Endothelial cell of umbilical vein (primary cell): ENCODE results near the gene RAB11B. TPM values are rescaled to one million over a fixed set of nuclear protein-coding genes. Genes with fewer than 3 reads are reported as not detected.

ENCODE experiments used
- BruUV-seq: library from RNA; stranded (reverse); fragments of 400-500 nt; replicated peaks from 2 replicates; lab custom pipeline; 2021; lab: Mats Ljungman, UMichigan
- CTCF ChIA-PET: fragments of 300-600, 350-600 bp; sonication (Branson Sonifier 250); formaldehyde crosslinking; loops from one replicate; lab custom pipeline; 2021; ENCODE audit warnings: antibody characterized with exemption, inconsistent platforms; lab: Charles Lee
- POLR2A ChIA-PET: fragments of 300-600, 350-600 bp; sonication (Branson Sonifier 250); formaldehyde crosslinking; loops from one replicate; lab custom pipeline; 2021; ENCODE audit warnings: antibody characterized with exemption, inconsistent platforms; lab: Charles Lee
- DNase-seq: peaks from one replicate; pipeline ENCODE4 v3.0.0-alpha.2; 2011; ENCODE audit warnings: low read depth, low spot score
- FAIRE-seq: peaks from 2 replicates; lab custom pipeline; 2011; peaks lifted over from hg19 to GRCh38; lab: Jason Lieb, UNC
- H2AFZ ChIP-seq: 2 replicates; pipeline ENCODE4 v1.6.0; 2012; ENCODE audit warnings: low read depth, low read length, control low read depth, inconsistent platforms
- H3K27ac ChIP-seq: 2 replicates; pipeline ENCODE4 v1.5.1; 2011; ENCODE audit warnings: low read depth, mild to moderate bottlenecking, control low read depth, low read length, moderate library complexity; ENCODE audit not compliant: insufficient read depth
- H3K27me3 ChIP-seq, 2 experiments: 2 replicates each; pipeline versions ENCODE4 v1.6.0 to v1.6.1; 2011; ENCODE audit warnings: low read length in 2 of 2, mixed read lengths in 1 of 2; ENCODE audit not compliant: control insufficient read depth in 2 of 2, insufficient read depth in 2 of 2
- H3K36me3 ChIP-seq, 2 experiments: 2 replicates in 1 of 2; 3 replicates in 1 of 2; pipeline ENCODE4 v1.5.1; 2011; ENCODE audit warnings: low read length in 2 of 2, mild to moderate bottlenecking in 1 of 2, moderate library complexity in 1 of 2; ENCODE audit not compliant: control insufficient read depth in 2 of 2, insufficient read depth in 2 of 2; ENCODE audit errors: extremely low read depth in 1 of 2
- H3K4me1 ChIP-seq: 3 replicates; pipeline ENCODE4 v1.5.1; 2011; ENCODE audit warnings: mild to moderate bottlenecking, low read length; ENCODE audit not compliant: control insufficient read depth, insufficient read depth; ENCODE audit errors: extremely low read depth
- H3K4me2 ChIP-seq: 2 replicates; pipeline ENCODE4 v1.6.1; 2011; ENCODE audit warnings: low read length, control low read depth, mixed read lengths; ENCODE audit not compliant: insufficient read depth
- H3K4me3 ChIP-seq, 3 experiments: fragments of 200-600 bp in 1 of 3; sonication (generic), shearing (Covaris generic) in 1 of 3; replicated peaks in 1 of 3; 2 replicates each; pipeline ENCODE4 v1.5.1; 2011 to 2016; ENCODE audit warnings: control low read depth in 3 of 3, low read length in 3 of 3, mild to moderate bottlenecking in 2 of 3, inconsistent platforms in 1 of 3, low read depth in 1 of 3, moderate library complexity in 1 of 3; ENCODE audit not compliant: insufficient read depth in 1 of 3
- H3K79me2 ChIP-seq: 2 replicates; pipeline ENCODE4 v1.6.0; 2012; ENCODE audit warnings: low read length, inconsistent platforms; ENCODE audit not compliant: control insufficient read depth, insufficient read depth
- H3K9ac ChIP-seq: replicated peaks from 2 replicates; pipeline ENCODE3; 2011; ENCODE audit warnings: low read length, control low read depth; ENCODE audit not compliant: insufficient read depth; ENCODE audit errors: extremely low read depth
- H3K9me1 ChIP-seq: replicated peaks from 3 replicates; pipeline ENCODE4 v1.6.0; 2011; ENCODE audit warnings: mild to moderate bottlenecking, low read length; ENCODE audit not compliant: control insufficient read depth, insufficient read depth; ENCODE audit errors: extremely low read depth
- H3K9me3 ChIP-seq: replicated peaks from 2 replicates; pipeline ENCODE4 v1.5.1; 2012; ENCODE audit warnings: low read length, inconsistent platforms; ENCODE audit not compliant: control insufficient read depth, insufficient read depth
- H4K20me1 ChIP-seq: replicated peaks from 2 replicates; pipeline ENCODE3; 2011; ENCODE audit warnings: mild to moderate bottlenecking, low read length; ENCODE audit not compliant: control insufficient read depth, insufficient read depth; ENCODE audit errors: extremely low read depth
- CTCF ChIP-seq, 2 donors: IDR thresholded peaks; 1 replicate in 1 of 2; 2 replicates in 1 of 2; pipeline ENCODE4 v1.5.1; 2011; ENCODE audit warnings: low read length in 2 of 2, mild to moderate bottlenecking in 2 of 2, moderate library complexity in 2 of 2, control low read depth in 1 of 2, inconsistent platforms in 1 of 2, low read depth in 1 of 2; ENCODE audit not compliant: insufficient read depth in 1 of 2; ENCODE audit errors: extremely low read depth in 1 of 2
- EZH2 ChIP-seq: IDR thresholded peaks from 2 replicates; pipeline ENCODE4 v1.6.1; 2012; ENCODE audit warnings: borderline replicate concordance, low read depth, mild to moderate bottlenecking, moderate library complexity, low read length, inconsistent platforms; ENCODE audit not compliant: severe bottlenecking
- FOS ChIP-seq: IDR thresholded peaks from 2 replicates; pipeline ENCODE4 v1.6.1; 2011; ENCODE audit warnings: mild to moderate bottlenecking, low read length, moderate library complexity, borderline replicate concordance; ENCODE audit not compliant: insufficient read depth
- GATA2 ChIP-seq: IDR thresholded peaks from 2 replicates; pipeline ENCODE4 v1.7.0; 2011; ENCODE audit warnings: low read depth, mild to moderate bottlenecking, moderate library complexity, mixed read lengths, low read length; ENCODE audit not compliant: insufficient read length, insufficient read depth
- JUN ChIP-seq: IDR thresholded peaks from 2 replicates; pipeline ENCODE4 v1.6.1; 2011; ENCODE audit warnings: borderline replicate concordance, low read depth; ENCODE audit not compliant: insufficient read length, insufficient read depth
- MAX ChIP-seq: IDR thresholded peaks from 2 replicates; pipeline ENCODE4 v1.6.1; 2011; ENCODE audit not compliant: insufficient read depth, insufficient read length
- MYC ChIP-seq: IDR thresholded peaks from one replicate; pipeline ENCODE4 v1.6.1; 2011; ENCODE audit warnings: mild to moderate bottlenecking, low read depth, low read length
- POLR2A ChIP-seq: IDR thresholded peaks from 2 replicates; pipeline ENCODE4 v1.6.1; 2012; ENCODE audit warnings: low read depth, mild to moderate bottlenecking, control low read depth, low read length
- POLR2AphosphoS5 ChIP-seq: IDR thresholded peaks from 2 replicates; pipeline ENCODE4 v1.6.1; 2012; ENCODE audit warnings: low read depth, mild to moderate bottlenecking, control low read depth, low read length, moderate library complexity; ENCODE audit not compliant: insufficient read depth
- dilution Hi-C: fragments of 300-500 bp; cut with MboI; formaldehyde crosslinking; loops from one replicate; pipeline ENCODE4 v1.15.0; 2019; ENCODE audit warnings: low sequenced_read_pairs; ENCODE audit not compliant: extremely low pct_ligation_motif_present
- intact Hi-C: fragments of 100-400 bp; cut with micrococcal nuclease; formaldehyde crosslinking; loops from one replicate; pipeline ENCODE4 v1.10.0; 2022
- polyA plus RNA-seq, 4 experiments: library from polyadenylated mRNA; depleted of rRNA in 3 of 4; stranded (reverse) in 3 of 4; unstranded in 1 of 4; fragments of >200 nt; gene quantifications; 2 replicates each; pipeline versions ENCODE4 v1.2.1 to v1.2.3, GENCODE V29; 2011 to 2012; ENCODE audit warnings: missing spikeins in 1 of 4
- total RNA-seq: library from RNA; stranded (reverse); gene quantifications from 2 replicates; pipeline ENCODE4 v1.2.3, GENCODE V29; 2021

The RAB11B gene
- total and polyA plus RNA-seq, 2 donors (not counting 3 experiments of a cell fraction or from before 2014, with no cell fraction given): 74.1 to 99.8 TPM

GRCh38 chr19:8416796-8417195 lies 26.6 kb downstream of the RAB11B start:
- Histone ChIP-seq H3K4me2 (no peak overlapping the region), H3K4me1 (peaks cover 5% of the 10 kb centered on the region), H4K20me1 (no peaks in the 10 kb centered on the region), H3K27me3 (no peaks in the 10 kb centered on the region), H3K9me3 (no peaks in the 10 kb centered on the region), H3K27ac (no peak overlapping the region), H3K9ac (no peak overlapping the region), H2AFZ (no peak overlapping the region), H3K36me3 (peaks cover 0 to 4% of the 10 kb centered on the region in 2 experiments), H3K79me2 (no peaks in the 10 kb centered on the region), H3K9me1 (no peaks in the 10 kb centered on the region), H3K4me3 (no peak overlapping the region)
- BruUV-seq: no TSS peak
- FAIRE-seq (no peak), DNase-seq (no peak)
- TF ChIP-seq EZH2: no peak
- no peak for TF ChIP-seq FOS
- TF ChIP-seq MYC: no peak
- TF ChIP-seq JUN: no peak
- no peak for TF ChIP-seq POLR2AphosphoS5
- no peak for TF ChIP-seq MAX
- TF ChIP-seq POLR2A: no peak
- TF ChIP-seq GATA2: no peak
- TF ChIP-seq CTCF (IDR thresholded peaks at IDR 0.05; ENCODE audit: extremely low read depth in 1 of 2, insufficient read depth in 1 of 2, low read depth in 1 of 2, low read length in 2 of 2): no peak
- dilution Hi-C loops: no loop called here
- ChIA-PET POLR2A (interaction anchor here (0.8 kb wide), 1 partner anchor 78 kb away, joined by 4 read pairs; no protein-coding TSS in a partner anchor), CTCF (interaction anchor here (1.8 to 1.9 kb wide), 2 partner anchors 63 to 69 kb away, joined by 4 to 9 read pairs; no protein-coding TSS in a partner anchor)
- intact Hi-C loops: no loop called here
